OCI-LY1 (cell line): Measurements from ENCODE around the gene IER3IP1.
"Not testable (repeated sequence)": the region's sequence is repeated elsewhere in the genome, so short reads cannot be mapped to it uniquely, and the experiment has no call there.

Experiments
- H2AFZ ChIP-seq: fragments of 200-600 bp; sonication (generic), shearing (Covaris generic); 2 replicates; pipeline ENCODE4 v1.6.0; 2014; ENCODE audit warnings: antibody characterized with exemption, mild to moderate bottlenecking, low read length
- H3F3A ChIP-seq: fragments of 200-600 bp; sonication (generic), shearing (Covaris generic); 2 replicates; pipeline ENCODE4 v1.6.0; 2014; ENCODE audit warnings: mild to moderate bottlenecking, antibody characterized with exemption, low read length, moderate library complexity; ENCODE audit not compliant: insufficient read depth
- H3K27ac ChIP-seq: fragments of 200-600 bp; sonication (generic); 2 replicates; pipeline ENCODE4 v1.5.1; 2014; ENCODE audit warnings: low read length, mixed run types, mild to moderate bottlenecking, low read depth; ENCODE audit not compliant: poor library complexity, severe bottlenecking
- H3K27me3 ChIP-seq: fragments of 200-600 bp; sonication (generic); 2 replicates; pipeline ENCODE4 v1.6.0; 2014; ENCODE audit warnings: antibody characterized with exemption, mild to moderate bottlenecking, low read length, moderate library complexity; ENCODE audit not compliant: insufficient read depth
- H3K36me3 ChIP-seq: fragments of 200-600 bp; sonication (generic); 2 replicates; pipeline ENCODE4 v1.6.1; 2014; ENCODE audit warnings: mild to moderate bottlenecking, antibody characterized with exemption, low read length, moderate library complexity, mixed read lengths; ENCODE audit not compliant: insufficient read depth
- H3K4me1 ChIP-seq: fragments of 200-600 bp; sonication (generic); 2 replicates; pipeline ENCODE4 v1.5.1; 2014; ENCODE audit warnings: mild to moderate bottlenecking, low read length, moderate library complexity; ENCODE audit not compliant: insufficient read depth, severe bottlenecking
- H3K4me2 ChIP-seq: fragments of 200-600 bp; sonication (generic), shearing (Covaris generic); 2 replicates; pipeline ENCODE4 v1.6.1; 2014; ENCODE audit warnings: low read length
- H3K4me3 ChIP-seq: fragments of 200-600 bp; sonication (generic); 2 replicates; pipeline ENCODE4 v1.5.1; 2014; ENCODE audit warnings: low read length, low read depth, mild to moderate bottlenecking, mixed read lengths; ENCODE audit not compliant: poor library complexity, severe bottlenecking
- H3K79me2 ChIP-seq: fragments of 200-600 bp; shearing (Covaris generic); 2 replicates; pipeline ENCODE4 v1.6.1; 2016; ENCODE audit warnings: mixed run types, low read length, mixed read lengths; ENCODE audit not compliant: insufficient read depth
- H3K9ac ChIP-seq: fragments of 200-600 bp; sonication (generic), shearing (Covaris generic); 2 replicates; pipeline ENCODE4 v1.6.1; 2014; ENCODE audit warnings: mild to moderate bottlenecking, low read length, mixed read lengths
- H3K9me2 ChIP-seq: fragments of 200-600 bp; sonication (generic), shearing (Covaris generic); 2 replicates; pipeline ENCODE4 v1.6.1; 2014; ENCODE audit warnings: low read depth, mild to moderate bottlenecking, low read length, mixed read lengths
- H3K9me3 ChIP-seq: fragments of 200-600 bp; shearing (Covaris generic); 2 replicates; pipeline ENCODE4 v1.6.1; 2014; ENCODE audit warnings: low read length, mixed read lengths
- H4K20me1 ChIP-seq: fragments of 200-600 bp; sonication (generic), shearing (Covaris generic); 2 replicates; pipeline ENCODE4 v1.6.0; 2016; ENCODE audit warnings: mild to moderate bottlenecking, low read length; ENCODE audit not compliant: insufficient read depth
- CTCF ChIP-seq: fragments of 200-600 bp; sonication (generic), shearing (Covaris generic); IDR thresholded peaks from 2 replicates; pipeline ENCODE4 v1.5.1; 2017; ENCODE audit warnings: mild to moderate bottlenecking, antibody characterized with exemption, low read length, moderate library complexity, mixed read lengths
- EZH2 ChIP-seq: fragments of 200-600 bp; sonication (generic), shearing (Covaris generic); IDR thresholded peaks from 2 replicates; pipeline ENCODE4 v1.8.0; 2017; ENCODE audit warnings: borderline replicate concordance, mixed run types, mild to moderate bottlenecking, antibody characterized with exemption, low read length, moderate library complexity, mixed read lengths

Gene IER3IP1

GRCh38 chr18:47166294-47166693 lies 9.9 kb downstream of the IER3IP1 start:
- H3K79me2 ChIP-seq, result peaks cover 57% of the 10 kb centered on the region
- H3F3A ChIP-seq, result no peaks in the 10 kb centered on the region
- H3K4me1 ChIP-seq, result peaks cover 10% of the 10 kb centered on the region
- H3K27me3 ChIP-seq, result no peaks in the 10 kb centered on the region
- no peaks in the 10 kb centered on the region for H4K20me1 ChIP-seq
- H3K9me3 ChIP-seq, result no peaks in the 10 kb centered on the region
- no peak overlapping the region for H3K4me3 ChIP-seq
- no peaks in the 10 kb centered on the region for H3K9me2 ChIP-seq
- H3K36me3 ChIP-seq, result no peaks in the 10 kb centered on the region
- no peak overlapping the region for H3K9ac ChIP-seq
- TF ChIP-seq CTCF, result no peak
- no peak for TF ChIP-seq EZH2
- H3K4me2 ChIP-seq, result no peak overlapping the region
- no peak overlapping the region for H2AFZ ChIP-seq
- H3K27ac ChIP-seq, result no peak overlapping the region

- Histone ChIP-seq H3K4me1 (peaks cover 10% of the 10 kb centered on the region), H3K36me3 (no peaks in the 10 kb centered on the region), H3F3A (no peaks in the 10 kb centered on the region), H4K20me1 (no peaks in the 10 kb centered on the region), H2AFZ (no peak overlapping the region), H3K79me2 (peaks cover 37% of the 10 kb centered on the region), H3K27me3 (no peaks in the 10 kb centered on the region), H3K9ac (no peak overlapping the region), H3K9me3 (no peaks in the 10 kb centered on the region), H3K4me2 (peak overlapping the region; percentile 11; the same call in 1 of the 2 replicates), H3K9me2 (no peaks in the 10 kb centered on the region), H3K4me3 (no peak overlapping the region), H3K27ac (no peak overlapping the region)
- TF ChIP-seq EZH2, result no peak
- TF ChIP-seq CTCF, result no peak
These were observed 12.9 kb downstream of the IER3IP1 start for GRCh38 chr18:47163241-47163640.

GRCh38 chr18:47160256-47160655 lies 15.9 kb downstream of the IER3IP1 start:
- H3K9me3 ChIP-seq, result no peaks in the 10 kb centered on the region
- H3K4me2 ChIP-seq, result no peak overlapping the region
- no peaks in the 10 kb centered on the region for H3F3A ChIP-seq
- no peaks in the 10 kb centered on the region for H3K27me3 ChIP-seq
- H3K9ac ChIP-seq, result no peak overlapping the region
- TF ChIP-seq CTCF (no peak), EZH2 (no peak)
- no peak overlapping the region for H3K27ac ChIP-seq
- peaks cover 19% of the 10 kb centered on the region; the same call in 1 of the 2 replicates for H3K79me2 ChIP-seq
- no peak overlapping the region for H2AFZ ChIP-seq
- H3K9me2 ChIP-seq, result no peaks in the 10 kb centered on the region
- no peaks in the 10 kb centered on the region for H4K20me1 ChIP-seq
- H3K4me1 ChIP-seq, result peaks cover 10% of the 10 kb centered on the region
- H3K36me3 ChIP-seq, result peaks cover 6% of the 10 kb centered on the region; the same call in 1 of the 2 replicates
- H3K4me3 ChIP-seq, result no peak overlapping the region

- H3K4me1 ChIP-seq, H3F3A ChIP-seq, H3K9me3 ChIP-seq, H4K20me1 ChIP-seq, H3K9me2 ChIP-seq, H3K9ac ChIP-seq, H3K27ac ChIP-seq, H3K4me3 ChIP-seq, H2AFZ ChIP-seq, H3K4me2 ChIP-seq, H3K27me3 ChIP-seq: not testable (repeated sequence)
- H3K79me2 ChIP-seq, result peaks cover 13% of the 10 kb centered on the region; the same call in 1 of the 2 replicates
- peaks cover 19% of the 10 kb centered on the region; the same call in 1 of the 2 replicates for H3K36me3 ChIP-seq
These were observed 17.8 kb downstream of the IER3IP1 start for GRCh38 chr18:47158404-47158803.
